Nephron (organoid): ENCODE data around the gene SGSM2.

Source experiments
- H3K27ac Mint-ChIP-seq, 3 experiments: 2 replicates each; pipeline ENCODE4 v1.8.0; 2020; ENCODE audit warnings: mixed read lengths in 3 of 3, mild to moderate bottlenecking in 2 of 3, moderate library complexity in 1 of 3
- H3K27me3 Mint-ChIP-seq: 2 replicates; pipeline ENCODE4 v1.8.0; 2021; ENCODE audit warnings: low read depth, mild to moderate bottlenecking, moderate library complexity, mixed read lengths
- H3K36me3 Mint-ChIP-seq: 2 replicates; pipeline ENCODE4 v1.8.0; 2020; ENCODE audit warnings: low read depth, mixed read lengths
- H3K4me1 Mint-ChIP-seq: 2 replicates; pipeline ENCODE4 v1.8.0; 2020; ENCODE audit warnings: mixed read lengths
- H3K4me3 Mint-ChIP-seq, 3 experiments: 2 replicates each; pipeline ENCODE4 v1.8.0; 2020; ENCODE audit warnings: mild to moderate bottlenecking in 3 of 3, mixed read lengths in 3 of 3, moderate library complexity in 2 of 3
- H3K9me3 Mint-ChIP-seq: 2 replicates; pipeline ENCODE4 v1.8.0; 2020; ENCODE audit warnings: mixed read lengths
- TF ChIP-seq, protein P1 (sequence below), 3 experiments: fragments of 200-600 bp; sonication (generic); IDR thresholded peaks; one replicate each; pipeline ENCODE4 v1.5.0; 2021; ENCODE audit warnings: antibody characterized with exemption in 3 of 3; ENCODE audit not compliant: unreplicated experiment in 3 of 3

Gene SGSM2

DNA sequence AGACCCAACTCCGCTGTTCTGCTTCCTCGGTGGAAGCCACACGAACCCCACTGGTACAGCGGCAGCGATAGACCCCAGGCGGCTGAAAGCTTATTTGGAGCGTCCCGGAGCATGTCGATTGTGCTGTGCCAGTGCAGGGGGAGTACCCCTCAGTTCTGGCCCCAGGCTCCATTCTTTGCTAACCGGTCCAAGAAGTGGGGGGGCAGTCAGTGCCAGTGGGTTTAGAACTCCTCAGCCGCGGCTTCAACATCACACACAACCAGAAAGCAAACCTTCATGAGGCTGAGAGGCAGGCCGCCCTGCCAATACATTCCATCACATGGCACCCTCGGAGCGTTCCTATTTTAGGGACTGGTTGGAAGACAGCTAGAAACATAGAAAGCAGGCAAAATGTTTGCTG is 65.2 kb downstream of the SGSM2 start:
- H3K27me3 Mint-ChIP-seq, result peaks cover 4% of the 10 kb centered on the region
- H3K9me3 Mint-ChIP-seq, result no peaks in the 10 kb centered on the region
- TF ChIP-seq, protein P1, sequence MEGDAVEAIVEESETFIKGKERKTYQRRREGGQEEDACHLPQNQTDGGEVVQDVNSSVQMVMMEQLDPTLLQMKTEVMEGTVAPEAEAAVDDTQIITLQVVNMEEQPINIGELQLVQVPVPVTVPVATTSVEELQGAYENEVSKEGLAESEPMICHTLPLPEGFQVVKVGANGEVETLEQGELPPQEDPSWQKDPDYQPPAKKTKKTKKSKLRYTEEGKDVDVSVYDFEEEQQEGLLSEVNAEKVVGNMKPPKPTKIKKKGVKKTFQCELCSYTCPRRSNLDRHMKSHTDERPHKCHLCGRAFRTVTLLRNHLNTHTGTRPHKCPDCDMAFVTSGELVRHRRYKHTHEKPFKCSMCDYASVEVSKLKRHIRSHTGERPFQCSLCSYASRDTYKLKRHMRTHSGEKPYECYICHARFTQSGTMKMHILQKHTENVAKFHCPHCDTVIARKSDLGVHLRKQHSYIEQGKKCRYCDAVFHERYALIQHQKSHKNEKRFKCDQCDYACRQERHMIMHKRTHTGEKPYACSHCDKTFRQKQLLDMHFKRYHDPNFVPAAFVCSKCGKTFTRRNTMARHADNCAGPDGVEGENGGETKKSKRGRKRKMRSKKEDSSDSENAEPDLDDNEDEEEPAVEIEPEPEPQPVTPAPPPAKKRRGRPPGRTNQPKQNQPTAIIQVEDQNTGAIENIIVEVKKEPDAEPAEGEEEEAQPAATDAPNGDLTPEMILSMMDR (IDR thresholded peaks at IDR 0.05; ENCODE audit: unreplicated experiment in 3 of 3), result no peak
- no peaks in the 10 kb centered on the region for H3K36me3 Mint-ChIP-seq
- peaks cover 39% of the 10 kb centered on the region for H3K4me1 Mint-ChIP-seq
- peak overlapping the region; percentile 74 to 98 (median 83) for H3K27ac Mint-ChIP-seq
- H3K4me3 Mint-ChIP-seq, result peak overlapping the region; percentile 81 to 87 (median 86)

DNA sequence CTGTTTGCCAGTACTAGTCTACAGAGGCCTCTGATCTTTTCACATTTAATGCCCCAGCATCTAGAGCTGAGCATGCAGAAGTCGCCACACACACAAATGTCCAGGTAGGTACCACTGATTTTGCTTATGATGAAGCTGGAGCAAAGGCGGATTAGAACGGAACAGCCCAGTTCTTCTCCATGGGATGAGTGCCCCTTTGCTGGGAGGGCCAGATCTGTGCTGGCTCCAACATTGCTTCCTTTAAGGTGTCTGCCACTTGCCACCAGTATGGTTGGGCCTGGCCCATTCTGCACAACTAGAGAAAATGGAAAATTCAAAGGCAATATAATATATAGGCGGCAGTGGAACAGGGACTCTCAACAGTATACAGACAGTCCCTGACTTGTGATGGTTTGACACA is 65.7 kb downstream of the SGSM2 start:
- Mint-ChIP-seq H3K9me3 (no peaks in the 10 kb centered on the region), H3K27me3 (peaks cover 4% of the 10 kb centered on the region), H3K36me3 (no peaks in the 10 kb centered on the region), H3K4me3 (peak overlapping the region; percentile 81 to 87 (median 86)), H3K27ac (peak overlapping the region in 2 of 3 experiments; percentile 41 to 98), H3K4me1 (peaks cover 34% of the 10 kb centered on the region)
- TF ChIP-seq, protein P1 (IDR thresholded peaks at IDR 0.05; ENCODE audit: unreplicated experiment in 3 of 3), result no peak

DNA sequence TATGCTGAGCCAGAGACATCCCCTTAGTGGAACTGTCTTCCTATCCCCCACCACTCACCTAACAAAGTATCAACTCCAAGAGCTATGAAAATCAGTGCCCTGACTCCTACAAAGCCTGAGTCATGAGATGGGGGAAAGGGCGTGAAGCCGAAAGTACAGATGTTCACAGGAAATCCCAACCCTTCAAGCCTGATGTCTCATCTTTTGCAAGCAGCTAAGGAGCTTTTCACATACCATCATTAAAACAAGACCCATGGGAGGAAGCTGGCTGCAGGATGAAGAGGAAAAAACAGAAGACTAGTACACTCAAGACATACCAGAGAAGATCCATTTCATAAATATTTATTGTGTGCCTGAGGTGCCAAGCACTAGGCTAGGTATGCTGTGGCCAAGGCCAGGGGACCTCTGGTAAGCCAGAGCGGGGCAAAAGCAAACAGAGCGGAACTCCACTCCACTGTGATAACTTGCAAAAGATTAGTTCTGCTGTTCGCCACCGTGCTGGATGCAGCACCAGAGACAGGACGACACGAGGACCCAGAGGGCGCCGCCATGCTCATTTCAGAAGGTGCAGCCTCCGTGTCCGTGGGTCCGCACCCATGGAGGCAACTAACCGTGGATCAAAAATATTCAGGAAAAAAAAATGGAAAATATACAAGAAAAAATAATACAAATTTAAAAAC is 68.1 kb downstream of the SGSM2 start:
- H3K4me3 Mint-ChIP-seq, result peak overlapping the region in 2 of 3 experiments; percentile 35 to 41
- H3K27ac Mint-ChIP-seq, result peak overlapping the region in 2 of 3 experiments; percentile 40 to 79
- no peaks in the 10 kb centered on the region for H3K9me3 Mint-ChIP-seq
- H3K36me3 Mint-ChIP-seq, result no peaks in the 10 kb centered on the region
- TF ChIP-seq, protein P1 (IDR thresholded peaks at IDR 0.05; ENCODE audit: unreplicated experiment in 3 of 3), result no peak
- H3K27me3 Mint-ChIP-seq, result peaks cover 4% of the 10 kb centered on the region
- H3K4me1 Mint-ChIP-seq, result peaks cover 19% of the 10 kb centered on the region

DNA sequence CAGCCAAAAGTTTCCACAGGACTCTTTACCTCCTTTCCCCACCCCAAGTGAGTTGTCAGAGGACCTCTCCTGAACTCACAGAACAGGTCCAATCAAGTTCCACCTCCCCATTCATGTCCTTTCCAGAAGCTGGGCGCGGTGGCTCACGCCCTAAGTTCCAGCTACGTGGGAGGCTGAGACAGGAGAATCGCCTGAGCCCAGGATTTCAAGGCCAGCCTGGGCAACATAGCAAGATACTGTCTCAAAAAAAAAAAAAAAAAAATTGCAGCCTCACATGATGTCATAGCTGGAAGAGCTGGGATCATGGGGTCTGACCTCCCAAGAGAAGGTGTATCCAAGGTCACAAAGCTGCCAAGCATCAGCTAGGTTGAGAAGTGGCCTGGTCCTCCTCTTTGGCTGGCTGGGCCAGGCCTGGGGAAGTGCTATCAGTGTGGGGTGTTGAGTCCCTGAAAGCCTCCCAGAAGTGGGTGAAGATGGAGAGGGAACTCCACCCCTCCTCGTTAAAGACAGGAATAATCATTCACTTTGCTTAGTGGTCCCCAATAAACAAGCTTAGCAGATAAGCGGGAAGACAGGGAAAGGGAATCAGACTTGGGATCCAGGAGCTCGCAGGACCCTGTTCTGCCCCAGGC is 69.1 kb downstream of the SGSM2 start:
- Mint-ChIP-seq H3K27ac (peak overlapping the region; percentile 29 to 85 (median 30)), H3K9me3 (no peaks in the 10 kb centered on the region), H3K27me3 (peaks cover 4% of the 10 kb centered on the region), H3K4me3 (no peak overlapping the region), H3K36me3 (peaks cover 8% of the 10 kb centered on the region), H3K4me1 (peaks cover 19% of the 10 kb centered on the region)
- TF ChIP-seq, protein P1 (IDR thresholded peaks at IDR 0.05; ENCODE audit: unreplicated experiment in 3 of 3), result no peak

DNA sequence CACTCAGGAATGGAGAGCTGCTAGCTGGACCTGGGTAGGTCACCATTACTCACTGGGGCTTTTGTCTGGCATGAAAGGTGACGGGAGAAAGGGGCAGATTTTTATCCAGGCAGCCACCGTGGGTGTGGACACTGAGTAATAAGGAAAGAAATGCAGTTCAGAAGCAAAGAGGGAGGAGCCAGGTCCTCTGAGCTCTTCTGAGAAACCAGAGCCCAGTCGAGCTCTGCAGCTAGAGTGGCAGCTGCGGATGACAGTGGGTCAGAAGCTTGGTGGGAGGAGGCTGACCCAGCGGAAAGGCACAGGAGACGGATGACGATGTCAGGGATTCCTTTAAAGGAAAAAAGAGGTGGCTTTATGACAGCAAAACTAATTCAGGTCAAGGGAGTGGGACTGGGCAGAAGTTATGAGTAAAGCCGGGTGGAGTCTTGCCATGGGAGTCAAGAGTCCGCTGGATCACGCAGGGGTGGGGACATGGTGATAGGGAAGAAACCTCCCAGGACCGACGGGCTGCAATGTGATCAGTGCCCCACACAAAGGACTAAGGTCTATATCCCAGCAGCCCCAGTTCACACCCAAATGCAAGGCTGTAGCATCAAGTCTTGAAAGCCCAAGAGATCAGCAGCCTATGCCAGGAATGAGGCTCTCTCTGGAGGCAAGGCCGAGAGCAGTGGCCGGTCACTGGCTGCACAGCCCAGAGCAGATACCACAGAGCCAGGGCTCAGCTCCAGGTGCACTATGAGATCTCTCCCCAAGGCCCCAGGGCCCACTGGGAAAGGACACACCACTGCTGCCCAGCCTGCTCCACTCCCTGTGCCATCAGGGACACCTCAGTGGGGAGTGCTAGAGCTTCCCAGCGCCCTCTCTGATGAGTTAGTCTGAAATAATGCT is 69.8 kb downstream of the SGSM2 start:
- TF ChIP-seq, protein P1 (IDR thresholded peaks at IDR 0.05; ENCODE audit: unreplicated experiment in 3 of 3), result no peak
- H3K27ac Mint-ChIP-seq, result peak overlapping the region; percentile 29 to 85 (median 30)
- peaks cover 19% of the 10 kb centered on the region for H3K4me1 Mint-ChIP-seq
- H3K27me3 Mint-ChIP-seq, result no peaks in the 10 kb centered on the region
- H3K9me3 Mint-ChIP-seq, result no peaks in the 10 kb centered on the region
- peaks cover 8% of the 10 kb centered on the region for H3K36me3 Mint-ChIP-seq
- peak overlapping the region; percentile 7 to 18 (median 12) for H3K4me3 Mint-ChIP-seq
